HG02885 (cell line): ENCODE data around the gene XRN1.

Source experiments
- ATAC-seq: cut with Tn5 transposase; IDR thresholded peaks from one replicate; pipeline ENCODE4 v1.9.1; 2021; ENCODE audit warnings: mild to moderate bottlenecking; ENCODE audit not compliant: unreplicated experiment, poor library complexity

The XRN1 gene

DNA sequence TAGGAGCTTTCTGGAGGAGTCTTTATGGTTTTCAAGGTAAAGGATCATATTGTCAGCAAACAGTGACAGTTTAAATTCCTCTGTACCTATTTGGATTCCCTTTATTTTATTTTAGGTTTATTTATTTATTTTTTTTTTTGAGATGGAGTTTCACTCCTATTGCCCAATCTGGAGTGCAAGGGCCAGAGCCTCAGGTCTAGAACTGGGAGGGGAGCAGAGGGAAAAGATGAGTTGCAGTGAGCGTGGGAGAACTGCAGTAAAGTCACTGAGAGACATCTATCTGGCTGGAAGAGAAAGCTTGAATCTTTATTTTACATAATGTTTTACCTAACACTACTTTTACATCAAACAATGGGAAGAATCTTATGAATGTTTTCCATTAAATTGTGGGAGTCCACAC is 172.9 kb downstream of the XRN1 start:
- ATAC-seq, result no peak

GRCh38 chr3:142273501-142273900 is 174.3 kb downstream of the XRN1 start:
- ATAC-seq, result no peak

DNA sequence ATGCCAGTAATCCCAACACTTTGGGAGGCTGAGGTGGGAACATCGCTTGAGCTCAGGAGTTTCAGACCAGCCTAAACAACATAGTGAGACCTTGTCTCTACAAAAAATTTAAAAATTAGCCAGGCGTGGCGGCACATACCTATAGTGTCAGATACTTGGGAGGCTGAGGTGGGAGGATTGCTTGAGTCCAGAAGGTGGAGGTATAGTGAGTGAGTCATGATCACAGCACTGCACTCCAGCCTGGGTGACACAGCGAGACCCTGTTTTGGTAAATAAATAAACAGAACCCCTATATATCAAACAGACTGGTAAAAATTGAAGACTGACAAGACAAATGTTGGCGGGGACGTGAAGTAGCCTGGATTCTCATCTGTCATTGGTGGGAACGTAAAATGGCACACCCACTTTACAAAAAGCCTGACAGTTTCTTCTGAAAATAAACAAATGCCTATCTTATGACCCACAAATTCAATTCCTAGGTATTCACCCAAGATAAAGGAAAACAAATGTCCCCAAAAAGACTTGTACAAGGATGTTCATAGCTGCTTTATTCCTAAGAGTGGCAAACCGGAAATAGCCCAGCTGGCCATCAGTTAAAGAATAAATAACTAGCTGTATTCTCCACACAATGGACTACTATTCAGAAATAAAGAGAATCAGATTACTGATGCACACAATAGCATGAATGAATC is 175.5 kb downstream of the XRN1 start:
- ATAC-seq, result no peak

- ATAC-seq, result no peak
Observed at GRCh38 chr3:142270407-142270806, 177.4 kb downstream of the XRN1 start.

GRCh38 chr3:142269767-142270166 is 178.1 kb downstream of the XRN1 start:
- ATAC-seq, result no peak

- ATAC-seq, result no peak
Observed at GRCh38 chr3:142268426-142268825, 179.4 kb downstream of the XRN1 start.

- no peak for ATAC-seq
Observed at GRCh38 chr3:142267269-142267668, 180.6 kb downstream of the XRN1 start.

DNA sequence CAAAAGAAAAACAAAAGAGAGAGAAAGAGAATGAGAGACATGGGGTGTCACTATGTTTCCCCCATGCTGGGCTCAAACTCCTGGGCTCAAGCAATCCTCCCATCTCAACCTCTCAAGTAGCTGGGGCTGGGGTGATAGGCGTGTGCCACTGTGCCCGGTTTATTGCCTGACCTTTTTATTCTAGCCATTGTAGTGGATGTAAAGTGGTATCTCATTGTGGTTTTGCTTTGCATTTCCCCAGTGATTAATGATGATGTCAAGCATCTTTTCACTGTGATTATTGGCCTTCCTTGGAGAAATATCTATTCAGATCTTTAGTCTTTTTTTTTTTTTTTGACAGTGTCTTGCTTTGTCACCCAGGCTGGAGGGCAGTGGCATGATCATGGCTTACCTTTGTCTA is 184.7 kb downstream of the XRN1 start:
- ATAC-seq, result no peak

GRCh38 chr3:142259359-142259758 is 188.5 kb downstream of the XRN1 start:
- ATAC-seq, result no peak

GRCh38 chr3:142256712-142257333 is 191.0 kb downstream of the XRN1 start:
- no peak for ATAC-seq
